ENCODE data around the gene SEZ6L. TPM values are rescaled to one million over a fixed set of nuclear protein-coding genes. Genes with fewer than 3 reads are reported as not detected.
A peak's percentile ranks its signal among the peaks of the same experiment; 100 is the strongest.
"Not testable (repeated sequence)": the region's sequence is repeated elsewhere in the genome, so short reads cannot be mapped to it uniquely, and the experiment has no call there.

Gene SEZ6L
- polyA plus RNA-seq, 1 donor from 2014 or later: not detected

- Mint-ChIP-seq H3K27ac (no peak overlapping the region), H3K36me3 (peaks cover 4% of the 10 kb centered on the region), H3K27me3 (peaks cover 20% of the 10 kb centered on the region), H3K4me3 (peak overlapping the region in 1 of 4 donors; percentile 70), H3K4me1 (peaks cover 6 to 10% (median 7%) of the 10 kb centered on the region in 3 donors), H3K9me3 (no peaks in the 10 kb centered on the region)
Observed at GRCh38 chr22:26404851-26405421, 235.7 kb downstream of the SEZ6L start.

GRCh38 chr22:26406118-26406517 lies 236.9 kb downstream of the SEZ6L start:
- H3K4me1 Mint-ChIP-seq: peaks cover 6 to 10% (median 7%) of the 10 kb centered on the region in 3 donors
- H3K27ac Mint-ChIP-seq: no peak overlapping the region
- no peaks in the 10 kb centered on the region for H3K9me3 Mint-ChIP-seq
- no peak overlapping the region for H3K4me3 Mint-ChIP-seq
- H3K27me3 Mint-ChIP-seq: peaks cover 18% of the 10 kb centered on the region
- peaks cover 4% of the 10 kb centered on the region for H3K36me3 Mint-ChIP-seq

GRCh38 chr22:26408562-26409220 lies 239.4 kb downstream of the SEZ6L start:
- H3K4me1 Mint-ChIP-seq, H3K4me3 Mint-ChIP-seq, H3K9me3 Mint-ChIP-seq, H3K36me3 Mint-ChIP-seq: not testable (repeated sequence)
- H3K27me3 Mint-ChIP-seq: peaks cover 11% of the 10 kb centered on the region
- peak overlapping the region in 1 of 3 donors; percentile 86 for H3K27ac Mint-ChIP-seq

GRCh38 chr22:26409719-26410335 lies 240.6 kb downstream of the SEZ6L start:
- Mint-ChIP-seq H3K27me3 (peaks cover 5% of the 10 kb centered on the region), H3K9me3 (no peaks in the 10 kb centered on the region), H3K36me3 (peaks cover 2% of the 10 kb centered on the region), H3K4me1 (peaks cover 1 to 2% (median 1%) of the 10 kb centered on the region in 3 donors), H3K4me3 (no peak overlapping the region), H3K27ac (no peak overlapping the region)

GRCh38 chr22:26410386-26410785 lies 241.1 kb downstream of the SEZ6L start:
- H3K4me1 Mint-ChIP-seq: no peaks in the 10 kb centered on the region
- no peak overlapping the region for H3K4me3 Mint-ChIP-seq
- H3K36me3 Mint-ChIP-seq: peaks cover 2% of the 10 kb centered on the region
- H3K9me3 Mint-ChIP-seq: no peaks in the 10 kb centered on the region
- peaks cover 3% of the 10 kb centered on the region for H3K27me3 Mint-ChIP-seq
- H3K27ac Mint-ChIP-seq: no peak overlapping the region

- peaks cover 0 to 2% (median 0%) of the 10 kb centered on the region in 3 donors for H3K9me3 Mint-ChIP-seq
- no peak overlapping the region for H3K4me3 Mint-ChIP-seq
- H3K36me3 Mint-ChIP-seq: peaks cover 1% of the 10 kb centered on the region
- H3K27me3 Mint-ChIP-seq: peaks cover 7% of the 10 kb centered on the region
- no peak overlapping the region for H3K27ac Mint-ChIP-seq
- no peaks in the 10 kb centered on the region for H3K4me1 Mint-ChIP-seq
Observed at GRCh38 chr22:26414347-26414746, 245.1 kb downstream of the SEZ6L start.

GRCh38 chr22:26416256-26416655 lies 247.0 kb downstream of the SEZ6L start:
- H3K9me3 Mint-ChIP-seq: peaks cover 0 to 2% (median 0%) of the 10 kb centered on the region in 3 donors
- no peak overlapping the region for H3K4me3 Mint-ChIP-seq
- H3K27me3 Mint-ChIP-seq: peaks cover 4% of the 10 kb centered on the region
- no peak overlapping the region for H3K27ac Mint-ChIP-seq
- peaks cover 0 to 1% (median 0%) of the 10 kb centered on the region in 3 donors for H3K4me1 Mint-ChIP-seq
- peaks cover 1% of the 10 kb centered on the region for H3K36me3 Mint-ChIP-seq

- no peak overlapping the region for H3K27ac Mint-ChIP-seq
Observed at GRCh38 chr22:26416670-26417276, 247.5 kb downstream of the SEZ6L start.

GRCh38 chr22:26417406-26417805 lies 248.1 kb downstream of the SEZ6L start:
- H3K4me3 Mint-ChIP-seq: no peak overlapping the region
- H3K36me3 Mint-ChIP-seq: peaks cover 1% of the 10 kb centered on the region
- peaks cover 0 to 1% (median 0%) of the 10 kb centered on the region in 3 donors for H3K4me1 Mint-ChIP-seq
- H3K27me3 Mint-ChIP-seq: peaks cover 4% of the 10 kb centered on the region
- H3K27ac Mint-ChIP-seq: no peak overlapping the region
- H3K9me3 Mint-ChIP-seq: peaks cover 0 to 2% (median 0%) of the 10 kb centered on the region in 3 donors

More at GRCh38 chr22:26416670-26417276, 247.5 kb downstream of the SEZ6L start:
- peaks cover 0 to 2% (median 0%) of the 10 kb centered on the region in 3 donors for H3K9me3 Mint-ChIP-seq
- peaks cover 0 to 1% (median 0%) of the 10 kb centered on the region in 3 donors for H3K4me1 Mint-ChIP-seq
- H3K27me3 Mint-ChIP-seq: peaks cover 4% of the 10 kb centered on the region
- H3K4me3 Mint-ChIP-seq: no peak overlapping the region
- H3K36me3 Mint-ChIP-seq: peaks cover 1% of the 10 kb centered on the region

GRCh38 chr22:26418620-26419019 lies 249.4 kb downstream of the SEZ6L start:
- Mint-ChIP-seq H3K9me3 (peaks cover 4 to 12% (median 7%) of the 10 kb centered on the region in 3 donors), H3K36me3 (peaks cover 1% of the 10 kb centered on the region)

GRCh38 chr22:26426924-26427323 lies 257.7 kb downstream of the SEZ6L start:
- Mint-ChIP-seq H3K27ac (peak overlapping the region in 2 of 3 donors; percentile 3 to 65), H3K9me3 (peaks cover 2 to 13% (median 7%) of the 10 kb centered on the region in 3 donors), H3K4me1 (peaks cover 22 to 25% (median 24%) of the 10 kb centered on the region in 3 donors), H3K4me3 (peak overlapping the region in 3 of 4 donors; percentile 58 to 81 (median 74)), H3K36me3 (no peaks in the 10 kb centered on the region), H3K27me3 (no peaks in the 10 kb centered on the region)

More at GRCh38 chr22:26418620-26419019, 249.4 kb downstream of the SEZ6L start:
- H3K27ac Mint-ChIP-seq: no peak overlapping the region
- H3K4me1 Mint-ChIP-seq: peaks cover 0 to 1% (median 0%) of the 10 kb centered on the region in 3 donors
- H3K27me3 Mint-ChIP-seq: peaks cover 4% of the 10 kb centered on the region
- H3K4me3 Mint-ChIP-seq: no peak overlapping the region

GRCh38 chr22:26428515-26429457 lies 259.5 kb downstream of the SEZ6L start, which contains the start of gene ASPHD2:
Gene ASPHD2 (plus strand): TSS chr22:26429260. CDS start chr22:26433616, 4,356 bp downstream.
- peaks cover 32 to 34% (median 33%) of the 10 kb centered on the region in 3 donors for H3K4me1 Mint-ChIP-seq
- H3K4me3 Mint-ChIP-seq: peak within 1 kb of the TSS; percentile 92 to 99 (median 96)
- no peaks in the 10 kb centered on the region for H3K36me3 Mint-ChIP-seq
- H3K27me3 Mint-ChIP-seq: no peaks in the 10 kb centered on the region
- no peaks in the 10 kb centered on the region for H3K9me3 Mint-ChIP-seq
- H3K27ac Mint-ChIP-seq: peak within 1 kb of the TSS; percentile 96 to 99 (median 98)

- H3K4me3 Mint-ChIP-seq: peak overlapping the region; percentile 76 to 95 (median 92)
- H3K9me3 Mint-ChIP-seq: no peaks in the 10 kb centered on the region
- H3K4me1 Mint-ChIP-seq: peaks cover 32 to 34% (median 33%) of the 10 kb centered on the region in 3 donors
- H3K27ac Mint-ChIP-seq: peak overlapping the region; percentile 64 to 96 (median 86)
- no peaks in the 10 kb centered on the region for H3K27me3 Mint-ChIP-seq
- no peaks in the 10 kb centered on the region for H3K36me3 Mint-ChIP-seq
Observed at GRCh38 chr22:26429458-26430286, 260.4 kb downstream of the SEZ6L start.

All from IgD-negative memory B cell (primary cell).